Measurements from ENCODE around the gene ATP2C2.
"Not testable (repeated sequence)": the region's sequence is repeated elsewhere in the genome, so short reads cannot be mapped to it uniquely, and the experiment has no call there.

The ATP2C2 gene

DNA sequence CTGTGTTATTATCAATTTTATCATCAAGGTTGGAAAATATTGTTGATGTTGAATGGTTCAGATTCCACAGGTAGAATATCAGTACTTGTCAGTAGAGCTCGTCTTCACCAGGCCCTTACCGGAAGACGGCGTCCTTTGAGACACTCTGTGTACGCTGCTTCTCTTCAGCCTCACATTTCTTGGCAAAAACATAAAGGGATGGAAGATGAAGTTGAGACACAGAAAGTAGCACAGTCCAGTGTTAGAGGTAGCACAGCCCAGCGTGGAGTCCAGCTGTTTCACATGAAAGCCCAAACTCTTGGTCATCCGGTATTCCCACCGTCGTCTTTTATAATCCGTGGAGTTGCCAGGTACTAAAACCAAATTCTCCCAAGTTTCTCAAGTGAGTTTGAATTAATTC is 30.4 kb downstream of the ATP2C2 start:
- no peak for DNase-seq

- DNase-seq: not testable (repeated sequence)
Measured at GRCh38 chr16:84399912-84400311, 31.6 kb downstream of the ATP2C2 start.

DNA sequence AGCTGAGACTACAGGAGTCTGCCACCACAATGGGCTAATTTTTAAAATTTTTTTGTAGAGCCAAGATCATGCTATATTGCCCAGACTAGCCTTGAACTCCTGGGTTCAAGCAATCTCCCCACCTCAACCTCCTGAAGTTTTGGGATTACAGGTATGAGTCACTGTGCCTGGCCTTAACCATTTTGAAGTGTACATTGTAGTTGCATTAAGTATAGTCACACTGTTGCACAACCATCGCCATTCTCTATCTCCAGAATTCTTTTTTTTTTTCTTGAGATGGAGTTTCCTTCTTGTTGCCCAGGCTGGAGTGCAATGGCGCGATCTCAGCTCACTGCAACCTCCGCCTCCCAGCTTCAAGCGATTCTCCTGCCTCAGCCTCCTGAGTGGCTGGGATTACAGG is 35.1 kb downstream of the ATP2C2 start:
- DNase-seq: not testable (repeated sequence)

DNA sequence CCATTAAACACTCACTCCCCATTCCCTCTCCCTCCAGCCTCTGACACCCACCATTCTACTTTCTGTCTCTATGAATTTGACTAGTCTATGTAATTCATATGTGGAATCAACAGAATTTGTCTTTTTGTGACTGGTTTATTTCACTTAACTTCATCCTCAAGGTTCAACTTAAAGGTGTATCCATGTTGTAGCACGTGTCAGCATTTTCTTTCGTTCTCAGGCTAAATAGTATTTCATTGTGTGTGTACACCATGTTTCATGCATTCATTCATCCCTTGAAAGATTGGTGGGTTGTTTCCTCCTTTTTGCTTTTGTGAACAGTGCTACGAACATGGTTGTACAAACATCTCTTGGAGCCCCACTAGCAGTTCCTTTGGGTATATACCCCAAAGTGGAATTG is 36.0 kb downstream of the ATP2C2 start:
- DNase-seq: no peak

GRCh38 chr16:84404936-84405639 is 36.8 kb downstream of the ATP2C2 start:
- DNase-seq: no peak

DNA sequence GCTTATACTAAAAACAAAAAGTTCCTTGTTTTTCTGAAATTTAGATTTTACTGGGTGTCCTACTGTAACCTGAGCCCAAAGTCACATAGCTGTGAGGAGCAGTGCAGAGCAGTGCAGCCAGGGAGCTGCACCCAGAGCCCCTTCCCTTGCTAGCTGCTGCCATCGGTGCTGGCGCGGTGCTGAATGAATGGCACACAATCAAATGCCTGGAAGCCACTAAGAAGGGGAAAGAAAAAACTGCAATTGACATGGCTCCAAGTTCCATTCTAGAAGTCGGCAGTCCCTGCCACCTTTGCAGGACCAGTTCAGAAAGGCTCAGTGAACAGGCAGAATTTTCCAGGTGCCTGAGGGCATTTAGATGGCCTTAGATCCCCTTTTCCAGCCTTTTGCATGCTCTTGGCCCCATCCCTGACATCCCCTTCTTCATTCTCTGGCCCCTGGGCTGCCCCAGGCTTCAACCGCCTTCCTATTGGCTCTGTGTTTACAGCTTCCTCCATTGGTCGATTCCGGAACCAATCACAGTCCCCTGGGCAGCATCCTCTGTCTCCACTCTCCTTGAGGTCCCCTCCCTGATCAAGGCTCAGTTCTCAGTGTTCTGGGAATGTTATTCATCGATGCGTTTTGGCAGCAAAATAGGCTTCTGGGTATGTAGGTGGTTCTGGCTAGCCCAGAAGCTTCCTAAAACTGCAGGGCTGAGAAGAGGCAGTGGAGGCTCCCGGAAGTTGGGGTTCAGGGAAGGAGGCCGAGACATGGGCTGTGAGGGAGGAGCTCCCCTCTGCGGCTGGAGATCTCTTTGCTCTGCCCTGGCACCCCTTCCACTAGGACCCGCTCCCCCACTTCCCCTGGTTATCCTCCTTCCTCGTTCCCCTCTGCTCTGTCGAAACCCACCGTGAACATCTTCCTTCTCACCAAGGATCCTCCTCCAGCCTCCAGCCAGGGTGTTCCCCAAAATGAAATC is 37.9 kb downstream of the ATP2C2 start:
- no peak for DNase-seq

- no peak for DNase-seq
Measured at GRCh38 chr16:84407588-84408313, 39.4 kb downstream of the ATP2C2 start.

DNA sequence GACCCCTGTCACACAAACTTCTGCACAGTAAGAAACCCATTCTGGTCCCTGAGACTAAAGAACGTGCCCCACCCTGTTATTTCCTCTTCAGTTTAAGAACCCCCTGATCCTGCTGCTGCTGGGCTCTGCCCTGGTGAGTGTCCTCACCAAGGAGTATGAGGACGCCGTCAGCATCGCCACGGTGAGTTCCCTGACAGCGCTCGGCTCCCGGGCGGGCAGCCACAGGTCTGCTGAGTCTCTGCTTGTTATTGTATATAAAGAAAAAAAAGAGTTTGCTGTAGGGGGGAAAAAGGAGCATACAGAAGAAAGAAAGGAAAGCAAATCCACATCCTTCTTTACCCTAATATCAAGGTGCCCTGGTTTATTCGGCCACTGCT is 40.0 kb downstream of the ATP2C2 start:
- DNase-seq: no peak

DNA sequence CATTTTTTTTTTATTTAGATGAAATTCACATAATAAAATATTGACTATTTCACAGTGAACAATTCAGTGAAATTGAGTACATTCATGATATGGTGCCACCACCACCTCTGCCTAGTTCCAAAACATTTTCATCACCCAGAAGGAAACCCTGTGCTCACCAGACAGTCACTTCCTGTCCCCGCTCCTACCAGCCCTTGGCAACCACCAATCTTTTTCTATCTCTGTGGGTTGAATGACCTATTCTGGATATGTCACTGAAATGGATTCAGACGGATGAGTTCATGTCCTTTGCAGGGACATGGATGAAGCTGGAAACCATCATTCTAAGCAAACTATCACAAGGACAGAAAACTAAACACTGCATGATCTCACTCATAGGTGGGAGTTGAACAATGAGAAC is 40.5 kb downstream of the ATP2C2 start:
- DNase-seq: no peak

- no peak for DNase-seq
Measured at GRCh38 chr16:84410361-84411138, 42.2 kb downstream of the ATP2C2 start.

- DNase-seq: no peak
Measured at GRCh38 chr16:84411768-84412167, 43.4 kb downstream of the ATP2C2 start.

- no peak for DNase-seq
Measured at GRCh38 chr16:84412262-84412661, 43.9 kb downstream of the ATP2C2 start.

GRCh38 chr16:84413244-84414004 is 45.1 kb downstream of the ATP2C2 start:
- no peak for DNase-seq

DNA sequence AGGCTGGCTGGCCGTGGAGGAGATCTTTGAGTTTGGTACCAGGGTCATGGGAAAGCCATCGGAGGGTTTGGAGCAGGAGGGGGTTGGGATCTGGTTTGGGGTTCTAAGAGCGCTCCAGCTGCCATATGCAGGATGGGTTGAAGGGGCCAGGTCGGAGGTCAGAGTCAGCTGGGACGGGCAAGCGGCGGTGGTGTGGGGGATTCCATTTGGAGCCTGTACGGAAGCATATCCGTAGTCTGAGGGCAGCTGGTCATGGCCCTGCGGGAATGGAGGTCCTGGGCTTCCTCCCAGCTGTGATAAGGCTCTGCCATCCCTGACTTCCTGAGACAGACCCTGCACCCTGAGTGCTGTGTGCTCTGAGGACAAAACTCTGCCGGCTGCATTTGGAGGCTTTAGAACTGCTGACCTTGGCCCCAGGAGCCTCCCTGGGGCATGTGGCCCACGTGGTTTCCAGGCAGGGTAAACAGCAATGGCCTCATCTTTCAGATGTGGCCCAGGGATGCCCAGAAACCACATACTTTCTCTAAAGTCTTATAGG is 46.5 kb downstream of the ATP2C2 start:
- no peak for DNase-seq

GRCh38 chr16:84416407-84417321 is 48.3 kb downstream of the ATP2C2 start:
- DNase-seq: no peak

GRCh38 chr16:84418056-84418849 is 49.9 kb downstream of the ATP2C2 start:
- no peak for DNase-seq

- no peak for DNase-seq
Measured at GRCh38 chr16:84419730-84420129, 51.4 kb downstream of the ATP2C2 start.

DNA sequence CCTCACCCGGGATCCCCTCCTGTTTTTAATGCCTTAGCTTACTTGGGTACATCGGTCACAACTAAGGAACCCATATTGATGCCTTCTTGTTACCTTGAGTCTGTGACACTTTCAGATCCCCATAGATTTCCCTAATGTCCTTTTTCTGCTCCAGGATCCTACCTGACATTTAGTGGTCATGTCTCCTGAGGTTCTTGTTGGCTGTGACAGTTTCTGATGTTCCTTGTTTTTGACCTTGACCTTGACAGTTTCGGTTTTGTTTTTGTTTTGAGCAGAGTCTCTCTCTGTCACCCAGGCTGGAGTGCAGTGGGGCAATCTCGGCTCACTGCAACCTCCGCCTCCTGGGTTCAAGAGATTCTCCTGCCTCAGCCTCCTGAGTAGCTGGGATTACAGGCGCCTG is 52.2 kb downstream of the ATP2C2 start:
- not testable (repeated sequence) for DNase-seq

Data from T-helper 1 cell (primary cell).